ENCODE measurements around the gene SETBP1.

DNA sequence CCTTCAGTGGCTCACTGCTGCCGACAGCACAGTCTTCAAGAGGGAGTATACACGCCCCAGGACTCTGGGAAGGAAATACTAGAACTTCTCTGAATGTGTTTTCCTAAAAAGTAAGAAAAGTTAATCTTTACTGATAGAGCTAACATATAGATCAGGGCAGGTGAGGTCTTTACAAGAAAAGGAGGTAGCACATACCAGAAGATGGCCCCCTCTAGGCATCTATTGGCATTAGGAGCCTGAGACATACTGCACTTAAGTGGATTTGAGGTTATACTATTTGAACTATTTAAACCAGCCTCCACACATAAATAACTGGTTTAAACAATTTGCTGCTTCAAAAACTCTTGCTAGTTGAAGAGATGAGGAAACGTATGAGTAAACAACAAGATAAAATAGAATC lies 406.1 kb downstream of the SETBP1 start:
- TF ChIP-seq, protein P1, sequence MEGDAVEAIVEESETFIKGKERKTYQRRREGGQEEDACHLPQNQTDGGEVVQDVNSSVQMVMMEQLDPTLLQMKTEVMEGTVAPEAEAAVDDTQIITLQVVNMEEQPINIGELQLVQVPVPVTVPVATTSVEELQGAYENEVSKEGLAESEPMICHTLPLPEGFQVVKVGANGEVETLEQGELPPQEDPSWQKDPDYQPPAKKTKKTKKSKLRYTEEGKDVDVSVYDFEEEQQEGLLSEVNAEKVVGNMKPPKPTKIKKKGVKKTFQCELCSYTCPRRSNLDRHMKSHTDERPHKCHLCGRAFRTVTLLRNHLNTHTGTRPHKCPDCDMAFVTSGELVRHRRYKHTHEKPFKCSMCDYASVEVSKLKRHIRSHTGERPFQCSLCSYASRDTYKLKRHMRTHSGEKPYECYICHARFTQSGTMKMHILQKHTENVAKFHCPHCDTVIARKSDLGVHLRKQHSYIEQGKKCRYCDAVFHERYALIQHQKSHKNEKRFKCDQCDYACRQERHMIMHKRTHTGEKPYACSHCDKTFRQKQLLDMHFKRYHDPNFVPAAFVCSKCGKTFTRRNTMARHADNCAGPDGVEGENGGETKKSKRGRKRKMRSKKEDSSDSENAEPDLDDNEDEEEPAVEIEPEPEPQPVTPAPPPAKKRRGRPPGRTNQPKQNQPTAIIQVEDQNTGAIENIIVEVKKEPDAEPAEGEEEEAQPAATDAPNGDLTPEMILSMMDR (IDR thresholded peaks at IDR 0.05) = no peak
- TF ChIP-seq EP300 (IDR thresholded peaks at IDR 0.05) (no peak), POLR2A (IDR thresholded peaks at IDR 0.05) (no peak), POLR2AphosphoS5 (IDR thresholded peaks at IDR 0.05) (no peak)

All from stomach (tissue), 4 donors.